Esophagus muscularis mucosa (tissue), 3 donors: ENCODE data around the gene RBM17.

Experiments used
- CTCF ChIP-seq, 3 experiments: fragments of 200-600 bp in 2 of 3; fragments of 450-650 bp in 1 of 3; sonication (generic) in 2 of 3; IDR thresholded peaks; one replicate each; pipeline ENCODE4 v1.5.1; 2017 to 2019; ENCODE audit warnings: antibody characterized with exemption in 3 of 3, mild to moderate bottlenecking in 2 of 3, moderate library complexity in 1 of 3
- POLR2A ChIP-seq: fragments of 450-650 bp; IDR thresholded peaks from one replicate; pipeline ENCODE4 v1.6.1; 2017; ENCODE audit warnings: antibody characterized with exemption, moderate library complexity, mild to moderate bottlenecking, low read depth

GRCh38 chr10:6123532-6123931, 34.7 kb downstream of the RBM17 start:
- TF ChIP-seq CTCF (IDR thresholded peaks at IDR 0.05) = no peak
- TF ChIP-seq POLR2A = no peak
